ENCODE data around the gene FGB.

- TF ChIP-seq CTCF (IDR thresholded peaks at IDR 0.05; ENCODE audit: insufficient read depth, low read depth, low read length) = no peak
- no peak for TF ChIP-seq EZH2 (IDR thresholded peaks at IDR 0.05; ENCODE audit: insufficient read depth, low read length)
These were observed 45.2 kb upstream of the FGB start for GRCh38 chr4:154517591-154517990.
